ENCODE measurements around the gene SDHA. TPM values are rescaled to one million over a fixed set of nuclear protein-coding genes. Genes with fewer than 3 reads are reported as not detected.

The SDHA gene
- total and polyA plus RNA-seq, 9 of the 15 experiments (the other 6 are each of a cell fraction or from before 2014, with no cell fraction given) = 82.9 to 191 (median 130) TPM

GRCh38 chr5:180286-180918 is 37.7 kb upstream of the SDHA start:
- 2% methylated on average over 13 of the region's 13 CpGs for WGBS (ENCODE audit: insufficient coverage, low coverage, missing lambda C conversion rate)
- peaks cover 0 to 9% of the 10 kb centered on the region in 2 experiments; a peak in 1 of 5 replicates for H3K4me1 ChIP-seq (replicated peaks in 1 of 2; ENCODE audit: control insufficient read depth in 2 of 2, insufficient read depth in 2 of 2, low read length in 2 of 2)
- ChIA-PET POLR2A (interaction anchor here (0.5 to 0.7 kb wide), 2 partner anchors 9 to 200 kb away, joined by 3 to 5 read pairs; no protein-coding TSS in a partner anchor), CTCF (ENCODE audit: low intra/inter-chr PET ratio) (interaction anchor here (0.6 kb wide), 1 partner anchor 263 kb away, joined by 3 read pairs; the partner anchor contains the start of gene EXOC3)
- H3K36me3 ChIP-seq (ENCODE audit: control insufficient read depth, insufficient read depth, low read length) = no peaks in the 10 kb centered on the region
- H3K9ac ChIP-seq (ENCODE audit: insufficient read depth in 1 of 2, low read depth in 2 of 2, low read length in 2 of 2) = no peak overlapping the region
- H4K20me1 ChIP-seq (replicated peaks; ENCODE audit: control insufficient read depth, insufficient read depth, low read length) = peaks cover 12% of the 10 kb centered on the region
- ATAC-seq (no peak), FAIRE-seq (no peak), DNase-seq (ENCODE audit: extremely low read depth in 1 of 4, low spot score in 3 of 4) (no peak)
- no peak overlapping the region for H3K27ac ChIP-seq (ENCODE audit: extremely low read depth, low read depth, low read length)
- no peaks in the 10 kb centered on the region for H3K79me2 ChIP-seq (ENCODE audit: control insufficient read depth, insufficient read depth, low read length)
- H3K4me2 ChIP-seq (ENCODE audit: insufficient read depth, low read length) = no peak overlapping the region
- no peak overlapping the region for H3K4me3 ChIP-seq
- H3K9me3 ChIP-seq (replicated peaks; ENCODE audit: control insufficient read depth, insufficient read depth, low read depth, low read length) = no peaks in the 10 kb centered on the region
- H3K9me1 ChIP-seq (ENCODE audit: control insufficient read depth, insufficient read depth, low read length) = no peaks in the 10 kb centered on the region
- intact Hi-C loops (cut with micrococcal nuclease) = no loop called here
- peaks cover 66 to 76% of the 10 kb centered on the region in 2 experiments for H3K27me3 ChIP-seq (ENCODE audit: control insufficient read depth in 2 of 2, insufficient read depth in 2 of 2, low read length in 2 of 2)
- in situ Hi-C loops (cut with MboI) = no loop called here
- no peak overlapping the region for H2AFZ ChIP-seq (ENCODE audit: low read depth, low read length)
- no TSS peak for BruUV-seq (replicated peaks)
- TF ChIP-seq HDAC6 (IDR thresholded peaks at IDR 0.05; ENCODE audit: low read depth, low read length) (no peak), KLF10 (CRISPR knock-in tag; IDR thresholded peaks at IDR 0.05) (no peak), ATF2 (CRISPR knock-in tag; IDR thresholded peaks at IDR 0.05) (no peak), SIX5 (IDR thresholded peaks at IDR 0.05; ENCODE audit: borderline replicate concordance in 1 of 2, insufficient read depth in 1 of 2, low read depth in 1 of 2, low read length in 2 of 2) (no peak), HOXB6 (CRISPR knock-in tag; IDR thresholded peaks at IDR 0.05; ENCODE audit: borderline replicate concordance) (no peak), PHB2 (IDR thresholded peaks at IDR 0.05; ENCODE audit: low read depth) (no peak), ZNF740 (CRISPR knock-in tag; IDR thresholded peaks at IDR 0.05) (no peak), ZNF740 (tag; IDR thresholded peaks at IDR 0.05) (no peak), HBP1 (CRISPR knock-in tag; IDR thresholded peaks at IDR 0.05) (no peak), ZBTB9 (CRISPR knock-in tag; IDR thresholded peaks at IDR 0.05) (no peak), HNRNPLL (IDR thresholded peaks at IDR 0.05; ENCODE audit: low read depth, low read length, poor library complexity, severe bottlenecking) (no peak), PYGO2 (tag; IDR thresholded peaks at IDR 0.05) (no peak), SMARCE1 (IDR thresholded peaks at IDR 0.05) (no peak), RBM39 (optimal IDR thresholded peaks at IDR 0.05; ENCODE audit: low read depth, low read length) (no peak), ZNF639 (CRISPR knock-in tag; conservative IDR thresholded peaks at IDR 0.05 in 1 of 2, IDR thresholded peaks at IDR 0.05 in 1 of 2) (no peak)

Data from K562 (cell line).